Heart left ventricle (tissue), 16 donors: ENCODE data around the gene CEND1. TPM values are rescaled to one million over a fixed set of nuclear protein-coding genes. Genes with fewer than 3 reads are reported as not detected.

ENCODE experiments used
- ATAC-seq, 4 donors: fragments of 200-7000 bp; cut with Tn5 transposase; one replicate each; pipeline ENCODE4 v1.9.1; 2020 to 2022; ENCODE audit warnings: moderate library complexity in 4 of 4, mild to moderate bottlenecking in 3 of 4, moderate number of reproducible peaks in 1 of 4
- DNase-seq, 5 donors: peaks; one replicate each; pipeline ENCODE4 v3.0.0-alpha.2; 2020
- H3K27ac ChIP-seq, 12 donors: fragments of 200-600 bp; sonication (generic) in 4 of 12; one replicate each; pipeline versions ENCODE4 v1.5.0 to v1.8.0; 2016 to 2022; ENCODE audit warnings: mild to moderate bottlenecking in 2 of 12
- H3K27me3 ChIP-seq, 9 donors: fragments of 200-600 bp; sonication (generic) in 2 of 9; one replicate each; pipeline versions ENCODE4 v1.5.1 to v1.8.0; 2016 to 2022; ENCODE audit warnings: mild to moderate bottlenecking in 3 of 9
- H3K36me3 ChIP-seq, 9 donors: fragments of 200-600 bp; sonication (generic) in 2 of 9; one replicate each; pipeline versions ENCODE4 v1.5.0 to v1.8.0; 2018 to 2022; ENCODE audit warnings: mild to moderate bottlenecking in 2 of 9
- H3K4me1 ChIP-seq, 12 donors: fragments of 200-600 bp; sonication (generic) in 4 of 12; one replicate each; pipeline versions ENCODE4 v1.5.0 to v1.8.0; 2016 to 2022; ENCODE audit warnings: mild to moderate bottlenecking in 3 of 12
- H3K4me3 ChIP-seq, 12 donors: fragments of 200-600 bp; sonication (generic) in 4 of 12; one replicate each; pipeline versions ENCODE4 v1.5.0 to v1.8.0; 2017 to 2022; ENCODE audit warnings: mild to moderate bottlenecking in 9 of 12, moderate library complexity in 4 of 12
- H3K9me3 ChIP-seq, 12 donors: fragments of 200-600 bp; sonication (generic) in 4 of 12; one replicate each; pipeline versions ENCODE4 v1.5.0 to v1.8.0; 2016 to 2022; ENCODE audit warnings: mild to moderate bottlenecking in 1 of 12
- POLR2A ChIP-seq, 2 donors: fragments of 450-650 bp; IDR thresholded peaks; one replicate each; pipeline ENCODE4 v1.6.1; 2017; ENCODE audit warnings: antibody characterized with exemption in 2 of 2, mild to moderate bottlenecking in 2 of 2, moderate library complexity in 2 of 2
- WGBS, 4 donors: extraction: QIAGEN DNeasy Blood & Tissue Kit in 2 of 4; methylation state at CpG; one replicate each; pipeline versions ENCODE4 v1.1.5 to v1.1.7; 2013 to 2018; 5-methylcytosine and 5-hydroxymethylcytosine counted together
- intact Hi-C, 10 donors: fragments of 100-400 bp; cut with DNase I; formaldehyde crosslinking; loops; one replicate each; pipeline versions ENCODE4 v1.11.1 to v1.14.2; 2022
- polyA plus RNA-seq, 2 donors: library from polyadenylated mRNA; stranded (reverse); fragments of 200-250 nt; gene quantifications; one replicate each; pipeline ENCODE4 v1.2.3, GENCODE V29; 2013
- total RNA-seq, 9 donors: library from RNA; depleted of rRNA in 2 of 9; stranded (reverse); fragments of >200 nt in 2 of 9; fragmentation: NEBNext Ultra II Directional in 3 of 9; extraction: Animal tissue kit (Norgen Biotek cat#: 25700) in 3 of 9; gene quantifications; one replicate each; pipeline versions ENCODE4 v1.1.0 to v1.2.4, GENCODE V29; 2016 to 2023
- TF ChIP-seq, protein P1 (sequence below), 12 donors: fragments of 200-600 bp; sonication (generic) in 4 of 12; IDR thresholded peaks; one replicate each; pipeline versions ENCODE4 v1.5.0 to v1.8.0; 2018 to 2022; ENCODE audit warnings: antibody characterized with exemption in 12 of 12, mild to moderate bottlenecking in 5 of 12
- donor health status: ischemic (EF 13 %, LVEDD 7.1; RV severe dilation, severe dysfunction).
- donor health status: healthy with polysubstance abuse.
- donor health status: DM: no; HTN: yes; CAD: no.
- donor health status: DM: no; HTN: no; CAD: no.
- donor health status: ischemic (EF 25% LVEDD 6.9; RV normal size, moderate dysfunction).
- donor health status: ischemic (EF 25% LVEDD 5.7; RV mildly dilated, moderate dysfunction).
- donor health status: healthy.
- donor health status: DM: yes; HTN: yes; CAD: no.
- donor health status: ischemic (EF 35%, LVEDD 5.7; RV mildly dilated, moderate dysfunction).
- donor health status: nonischemic (EF 11% LVEDD 7.7; RV severe dilation, severe dysfunction).
- donor health status: DM: yes; HTN: yes; CAD: no.
- donor health status: PGD.
- donor health status: ischemic (EF 29% LVEDD 5.4; RV normal size, mild dysfunction).
- donor health status: nonischemic (EF 23%, LVEDD 6.1; RV moderate dilation, normal function).

CEND1 gene
- total and polyA plus RNA-seq, 11 donors = 0.25 to 1.1 (median 0.44) TPM; not detected in 2

DNA sequence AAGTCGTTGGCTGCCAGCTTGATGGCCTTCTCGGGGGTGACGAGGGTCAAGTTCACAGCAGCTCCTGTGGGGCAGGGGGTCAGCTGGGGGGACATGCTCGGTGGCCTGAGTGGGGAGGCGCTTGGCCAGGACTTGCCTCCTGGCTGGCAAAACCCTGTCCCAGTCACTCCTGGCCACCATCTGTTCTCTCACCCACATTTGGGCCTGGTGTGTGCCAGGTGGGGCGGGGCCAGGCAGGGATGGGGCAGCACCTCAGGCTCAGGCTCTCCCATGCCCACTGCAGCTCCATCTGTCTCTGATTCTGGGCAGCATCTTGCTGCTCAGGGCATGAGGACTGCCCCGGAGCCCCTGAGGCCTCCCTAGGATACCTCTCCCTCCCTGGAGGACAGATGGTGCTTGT lies 3.7 kb upstream of the CEND1 start:
- H3K27ac ChIP-seq = no peak overlapping the region
- ATAC-seq = no peak
- intact Hi-C loops = loop anchor here in 1 of 10 donors (10.0 kb wide), 1 partner anchor 59 kb away; no protein-coding TSS in a partner anchor
- H3K36me3 ChIP-seq = peaks cover 0 to 30% (median 0%) of the 10 kb centered on the region in 9 donors
- DNase-seq = no peak
- 88 to 93% (median 88%) methylated on average over 4 to 7 of the region's 7 CpGs for WGBS, 4 donors
- peaks cover 6 to 49% (median 26%) of the 10 kb centered on the region in 12 donors for H3K4me1 ChIP-seq
- no peak overlapping the region for H3K4me3 ChIP-seq
- peaks cover 0 to 17% (median 7%) of the 10 kb centered on the region in 9 donors for H3K27me3 ChIP-seq
- TF ChIP-seq POLR2A (IDR thresholded peaks at IDR 0.05) = no peak
- TF ChIP-seq, protein P1, sequence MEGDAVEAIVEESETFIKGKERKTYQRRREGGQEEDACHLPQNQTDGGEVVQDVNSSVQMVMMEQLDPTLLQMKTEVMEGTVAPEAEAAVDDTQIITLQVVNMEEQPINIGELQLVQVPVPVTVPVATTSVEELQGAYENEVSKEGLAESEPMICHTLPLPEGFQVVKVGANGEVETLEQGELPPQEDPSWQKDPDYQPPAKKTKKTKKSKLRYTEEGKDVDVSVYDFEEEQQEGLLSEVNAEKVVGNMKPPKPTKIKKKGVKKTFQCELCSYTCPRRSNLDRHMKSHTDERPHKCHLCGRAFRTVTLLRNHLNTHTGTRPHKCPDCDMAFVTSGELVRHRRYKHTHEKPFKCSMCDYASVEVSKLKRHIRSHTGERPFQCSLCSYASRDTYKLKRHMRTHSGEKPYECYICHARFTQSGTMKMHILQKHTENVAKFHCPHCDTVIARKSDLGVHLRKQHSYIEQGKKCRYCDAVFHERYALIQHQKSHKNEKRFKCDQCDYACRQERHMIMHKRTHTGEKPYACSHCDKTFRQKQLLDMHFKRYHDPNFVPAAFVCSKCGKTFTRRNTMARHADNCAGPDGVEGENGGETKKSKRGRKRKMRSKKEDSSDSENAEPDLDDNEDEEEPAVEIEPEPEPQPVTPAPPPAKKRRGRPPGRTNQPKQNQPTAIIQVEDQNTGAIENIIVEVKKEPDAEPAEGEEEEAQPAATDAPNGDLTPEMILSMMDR (IDR thresholded peaks at IDR 0.05) = no peak
- no peaks in the 10 kb centered on the region for H3K9me3 ChIP-seq

DNA sequence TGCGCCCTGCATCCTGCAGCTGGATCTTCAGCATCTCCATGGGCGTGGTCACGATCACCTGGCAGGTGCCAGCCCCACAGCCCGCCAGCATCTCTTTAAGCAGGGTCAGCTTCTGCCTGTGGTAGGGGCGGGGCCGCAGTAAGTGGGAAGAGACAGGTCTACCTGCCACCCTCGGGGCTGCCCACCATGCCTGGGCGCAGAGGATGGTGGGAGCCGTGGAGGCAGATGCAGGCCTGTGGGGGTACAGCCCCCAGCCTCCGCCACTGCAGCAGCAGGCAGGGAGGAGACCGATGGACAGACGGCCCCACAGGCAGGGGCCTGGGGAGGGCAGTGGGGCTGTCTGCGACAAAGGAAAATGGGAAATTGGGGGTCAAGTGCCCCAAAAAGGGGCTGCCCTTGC lies 3.0 kb upstream of the CEND1 start:
- TF ChIP-seq POLR2A (IDR thresholded peaks at IDR 0.05) = no peak
- TF ChIP-seq, protein P1 (IDR thresholded peaks at IDR 0.05) = no peak
- no peak overlapping the region for H3K4me3 ChIP-seq
- no peaks in the 10 kb centered on the region for H3K9me3 ChIP-seq
- ATAC-seq = no peak
- H3K36me3 ChIP-seq = peaks cover 0 to 30% (median 0%) of the 10 kb centered on the region in 9 donors
- H3K4me1 ChIP-seq = peaks cover 6 to 43% (median 22%) of the 10 kb centered on the region in 12 donors
- intact Hi-C loops = loop anchor here in 1 of 10 donors (10.0 kb wide), 1 partner anchor 58 kb away; no protein-coding TSS in a partner anchor
- H3K27me3 ChIP-seq = peaks cover 0 to 22% (median 7%) of the 10 kb centered on the region in 9 donors
- no peak overlapping the region for H3K27ac ChIP-seq
- DNase-seq = no peak
- WGBS, 4 donors = 94 to 100% (median 94%) methylated on average over 5 to 13 of the region's 13 CpGs

DNA sequence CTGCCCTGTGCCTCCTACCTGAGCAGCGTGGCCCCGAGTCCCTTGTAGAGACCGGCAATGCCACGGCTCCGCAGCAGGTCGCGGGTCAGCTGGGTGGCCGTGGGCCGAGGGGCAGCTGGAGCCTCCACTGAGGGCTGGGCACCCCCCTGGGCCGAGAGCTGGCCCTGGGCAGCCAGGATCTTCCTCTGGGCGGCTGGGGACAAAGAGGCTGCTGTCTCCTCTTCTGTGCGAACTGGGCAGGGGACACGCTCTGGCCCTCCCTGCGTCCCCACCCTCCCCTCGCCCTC lies 2.6 kb upstream of the CEND1 start:
- no peak overlapping the region for H3K27ac ChIP-seq
- peaks cover 0 to 30% (median 0%) of the 10 kb centered on the region in 9 donors for H3K36me3 ChIP-seq
- 95 to 96% (median 95%) methylated on average over 8 to 15 of the region's 15 CpGs for WGBS, 4 donors
- ATAC-seq (no peak), DNase-seq (no peak)
- TF ChIP-seq, protein P1 (IDR thresholded peaks at IDR 0.05) = no peak
- no peak for TF ChIP-seq POLR2A (IDR thresholded peaks at IDR 0.05)
- H3K27me3 ChIP-seq = peaks cover 0 to 22% (median 7%) of the 10 kb centered on the region in 9 donors
- peaks cover 6 to 39% (median 21%) of the 10 kb centered on the region in 12 donors for H3K4me1 ChIP-seq
- no peaks in the 10 kb centered on the region for H3K9me3 ChIP-seq
- no peak overlapping the region for H3K4me3 ChIP-seq
- intact Hi-C loops = loop anchor here in 1 of 10 donors (10.0 kb wide), 1 partner anchor 58 kb away; no protein-coding TSS in a partner anchor

DNA sequence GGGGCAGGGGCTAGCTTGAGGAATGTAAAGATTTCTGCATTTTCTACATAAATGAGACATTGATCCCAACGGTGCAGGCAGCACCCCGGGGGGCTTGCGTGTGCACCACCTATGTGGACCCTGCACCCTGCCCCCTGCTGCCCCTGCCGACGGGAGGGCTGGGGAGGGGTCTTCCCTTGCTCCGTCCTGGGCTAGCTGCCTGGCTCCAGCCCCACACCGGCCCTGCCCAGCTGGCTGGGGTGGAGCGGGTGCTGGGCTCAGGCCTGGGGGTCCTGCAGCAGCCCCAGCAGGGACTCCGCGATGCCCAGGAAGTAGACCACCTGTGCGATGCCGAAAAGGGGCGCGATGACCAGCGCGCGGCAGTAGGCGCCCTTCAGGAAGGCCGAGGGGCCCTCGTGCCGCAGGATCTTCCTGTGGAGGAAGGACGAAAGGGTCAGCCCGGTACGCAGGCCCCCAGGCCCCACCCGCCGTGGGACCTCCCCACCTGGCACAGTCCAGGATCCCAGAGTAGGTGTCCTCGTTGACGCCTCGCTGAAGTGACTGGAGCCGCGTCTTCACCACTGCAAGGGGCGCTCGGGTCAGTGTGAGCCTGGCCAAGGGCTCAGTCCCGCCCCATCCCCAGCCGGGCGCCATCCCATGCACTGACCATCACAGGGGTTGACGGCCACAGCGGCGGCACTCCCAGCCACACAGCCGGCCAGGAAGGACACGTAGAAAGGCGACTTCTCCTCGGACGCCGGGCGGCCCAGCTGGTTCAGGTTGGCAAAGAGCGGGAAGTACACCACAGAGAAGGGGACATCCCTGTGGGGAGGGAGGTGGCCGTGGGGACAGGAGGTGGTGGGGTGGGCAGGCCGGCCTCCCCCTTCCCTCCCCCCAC lies 2.0 kb upstream of the CEND1 start:
- no peak for TF ChIP-seq POLR2A (IDR thresholded peaks at IDR 0.05)
- TF ChIP-seq, protein P1 (IDR thresholded peaks at IDR 0.05) = no peak
- no peaks in the 10 kb centered on the region for H3K9me3 ChIP-seq
- DNase-seq (no peak), ATAC-seq (no peak)
- no peak overlapping the region for H3K4me3 ChIP-seq
- H3K27me3 ChIP-seq = peaks cover 0 to 22% (median 7%) of the 10 kb centered on the region in 9 donors
- intact Hi-C loops = loop anchor here in 1 of 10 donors (10.0 kb wide), 1 partner anchor 57 kb away; no protein-coding TSS in a partner anchor
- peaks cover 0 to 30% (median 0%) of the 10 kb centered on the region in 9 donors for H3K36me3 ChIP-seq
- no peak overlapping the region for H3K27ac ChIP-seq
- 93 to 95% (median 94%) methylated on average over 34 to 49 of the region's 49 CpGs for WGBS, 4 donors
- H3K4me1 ChIP-seq = peaks cover 5 to 33% (median 17%) of the 10 kb centered on the region in 12 donors
